Smooth muscle cell (in vitro differentiated cells): ENCODE data around the gene LLPH. TPM values are rescaled to one million over a fixed set of nuclear protein-coding genes. Genes with fewer than 3 reads are reported as not detected.
A peak's percentile ranks its signal among the peaks of the same experiment; 100 is the strongest.

Experiments
- DNase-seq: peaks from one replicate; lab custom pipeline; 2025; ENCODE audit not compliant: unreplicated experiment; lab: John Stamatoyannopoulos, UW
- H2AFZ ChIP-seq: fragments of 200-600 bp; sonication (generic); 2 replicates; pipeline ENCODE4 v1.6.0; 2016; ENCODE audit warnings: antibody characterized with exemption, low read depth, mild to moderate bottlenecking
- H3F3A ChIP-seq: fragments of 200-600 bp; sonication (generic); 2 replicates; pipeline ENCODE4 v1.6.0; 2017; ENCODE audit warnings: antibody characterized with exemption, low read depth
- H3K27ac ChIP-seq: fragments of 200-600 bp; sonication (generic); 2 replicates; pipeline ENCODE4 v1.5.1; 2016; ENCODE audit warnings: low read depth, mild to moderate bottlenecking
- H3K27me3 ChIP-seq: fragments of 200-600 bp; sonication (generic); 2 replicates; pipeline ENCODE4 v1.6.1; 2016; ENCODE audit warnings: low read depth, mild to moderate bottlenecking
- H3K36me3 ChIP-seq: fragments of 200-600 bp; sonication (generic); 2 replicates; pipeline ENCODE4 v1.5.1; 2016; ENCODE audit warnings: low read depth
- H3K4me1 ChIP-seq: fragments of 200-600 bp; sonication (generic); 2 replicates; pipeline ENCODE4 v1.5.1; 2016; ENCODE audit warnings: low read depth
- H3K4me2 ChIP-seq: fragments of 200-600 bp; sonication (generic); 2 replicates; pipeline ENCODE4 v1.6.0; 2016; ENCODE audit warnings: mild to moderate bottlenecking
- H3K4me3 ChIP-seq: fragments of 200-600 bp; sonication (generic); 2 replicates; pipeline ENCODE4 v1.5.1; 2016; ENCODE audit warnings: mild to moderate bottlenecking
- H3K79me2 ChIP-seq: fragments of 200-600 bp; sonication (generic); 2 replicates; pipeline ENCODE4 v1.6.0; 2016; ENCODE audit warnings: low read depth, mild to moderate bottlenecking
- H3K9ac ChIP-seq: fragments of 200-600 bp; sonication (generic); 2 replicates; pipeline ENCODE4 v1.6.0; 2016; ENCODE audit warnings: low read depth
- H3K9me3 ChIP-seq: fragments of 200-600 bp; sonication (generic); replicated peaks from 2 replicates; pipeline ENCODE4 v1.5.1; 2016; ENCODE audit warnings: low read depth
- H4K20me1 ChIP-seq: fragments of 200-600 bp; sonication (generic); 2 replicates; pipeline ENCODE4 v1.6.0; 2016; ENCODE audit warnings: low read depth
- WGBS: methylation state at CpG from one replicate; pipeline ENCODE4 v1.1.7; 2016; ENCODE audit warnings: low lambda C conversion rate; 5-methylcytosine and 5-hydroxymethylcytosine counted together
- polyA plus RNA-seq: library from polyadenylated mRNA; unstranded; fragments of >200 nt; fragmentation: Nextera tagmentation; extraction: Ambion mirVana; gene quantifications from 2 replicates; pipeline ENCODE4 v1.2.1, GENCODE V29; 2016
- total RNA-seq: library from RNA; depleted of rRNA; stranded (reverse); fragments of >200 nt; gene quantifications from 2 replicates; pipeline ENCODE4 v1.2.3, GENCODE V29; 2014
- TF ChIP-seq, protein P1 (sequence below): fragments of 200-600 bp; sonication (generic); IDR thresholded peaks from 2 replicates; pipeline ENCODE4 v1.5.1; 2017; ENCODE audit warnings: borderline replicate concordance, mild to moderate bottlenecking, antibody characterized with exemption; ENCODE audit not compliant: insufficient read depth, poor library complexity, severe bottlenecking

Gene LLPH
- total and polyA plus RNA-seq, 2 experiments from 2014 or later = 9.2 to 33.1 TPM

DNA sequence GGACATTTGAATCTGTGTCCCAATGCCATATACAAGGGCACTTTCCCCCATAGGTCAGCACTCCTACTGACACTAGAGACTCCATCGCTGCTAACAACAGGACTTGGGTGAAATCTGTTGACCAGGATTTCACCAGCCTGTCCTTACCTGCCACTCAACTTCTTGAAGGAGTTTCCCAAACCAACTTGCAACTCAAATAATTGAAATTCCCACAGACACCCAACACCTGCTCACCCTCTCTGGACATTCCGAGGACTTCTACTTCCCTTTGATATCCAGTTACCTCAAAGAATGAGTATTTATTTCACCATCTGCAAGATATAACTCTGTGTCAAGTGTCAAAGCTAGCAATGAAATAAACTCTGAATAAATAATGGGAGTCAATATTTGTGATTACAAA, 44.6 kb downstream of the LLPH start:
- Histone ChIP-seq H3K9me3 (no peaks in the 10 kb centered on the region), H3K4me1 (peaks cover 3% of the 10 kb centered on the region), H3K27me3 (no peaks in the 10 kb centered on the region), H3K27ac (peak overlapping the region; percentile 41), H3F3A (peaks cover 6% of the 10 kb centered on the region), H4K20me1 (no peaks in the 10 kb centered on the region), H3K4me2 (peak overlapping the region; percentile 79), H3K9ac (no peak overlapping the region), H3K79me2 (no peaks in the 10 kb centered on the region), H3K4me3 (no peak overlapping the region), H3K36me3 (no peaks in the 10 kb centered on the region), H2AFZ (peak overlapping the region; percentile 59)
- WGBS = 97% methylated on average over 2 of the region's 2 CpGs
- no peak for DNase-seq
- TF ChIP-seq, protein P1, sequence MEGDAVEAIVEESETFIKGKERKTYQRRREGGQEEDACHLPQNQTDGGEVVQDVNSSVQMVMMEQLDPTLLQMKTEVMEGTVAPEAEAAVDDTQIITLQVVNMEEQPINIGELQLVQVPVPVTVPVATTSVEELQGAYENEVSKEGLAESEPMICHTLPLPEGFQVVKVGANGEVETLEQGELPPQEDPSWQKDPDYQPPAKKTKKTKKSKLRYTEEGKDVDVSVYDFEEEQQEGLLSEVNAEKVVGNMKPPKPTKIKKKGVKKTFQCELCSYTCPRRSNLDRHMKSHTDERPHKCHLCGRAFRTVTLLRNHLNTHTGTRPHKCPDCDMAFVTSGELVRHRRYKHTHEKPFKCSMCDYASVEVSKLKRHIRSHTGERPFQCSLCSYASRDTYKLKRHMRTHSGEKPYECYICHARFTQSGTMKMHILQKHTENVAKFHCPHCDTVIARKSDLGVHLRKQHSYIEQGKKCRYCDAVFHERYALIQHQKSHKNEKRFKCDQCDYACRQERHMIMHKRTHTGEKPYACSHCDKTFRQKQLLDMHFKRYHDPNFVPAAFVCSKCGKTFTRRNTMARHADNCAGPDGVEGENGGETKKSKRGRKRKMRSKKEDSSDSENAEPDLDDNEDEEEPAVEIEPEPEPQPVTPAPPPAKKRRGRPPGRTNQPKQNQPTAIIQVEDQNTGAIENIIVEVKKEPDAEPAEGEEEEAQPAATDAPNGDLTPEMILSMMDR = no peak

DNA sequence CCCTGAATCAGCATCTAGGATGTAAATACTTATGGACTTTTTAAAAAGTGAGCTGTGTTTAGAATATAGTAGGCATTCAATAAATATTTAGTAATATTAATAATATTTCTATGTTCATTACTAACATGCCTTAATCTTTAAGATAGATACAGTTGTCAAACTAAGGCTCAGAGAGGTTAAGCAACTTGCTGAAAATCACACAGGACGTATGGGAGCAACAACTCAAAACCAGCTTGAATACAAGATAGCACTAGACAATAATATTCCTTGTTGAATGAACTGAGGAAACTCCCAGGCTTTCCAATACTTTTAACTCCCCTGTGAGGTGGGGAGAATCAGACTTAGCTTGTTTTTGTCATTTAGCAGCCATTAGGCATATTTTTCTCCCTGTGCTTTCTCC, 45.3 kb downstream of the LLPH start:
- H3F3A ChIP-seq = peaks cover 6% of the 10 kb centered on the region
- peaks cover 3% of the 10 kb centered on the region for H3K4me1 ChIP-seq
- H3K4me3 ChIP-seq = no peak overlapping the region
- no peaks in the 10 kb centered on the region for H3K79me2 ChIP-seq
- H3K27me3 ChIP-seq = no peaks in the 10 kb centered on the region
- no peaks in the 10 kb centered on the region for H4K20me1 ChIP-seq
- WGBS = 95% methylated on average over 1 of the region's 1 CpG
- H3K9me3 ChIP-seq = no peaks in the 10 kb centered on the region
- no peak overlapping the region for H3K9ac ChIP-seq
- TF ChIP-seq, protein P1 = no peak
- H3K4me2 ChIP-seq = no peak overlapping the region
- DNase-seq = no peak
- H2AFZ ChIP-seq = no peak overlapping the region
- no peak overlapping the region for H3K27ac ChIP-seq
- no peaks in the 10 kb centered on the region for H3K36me3 ChIP-seq

DNA sequence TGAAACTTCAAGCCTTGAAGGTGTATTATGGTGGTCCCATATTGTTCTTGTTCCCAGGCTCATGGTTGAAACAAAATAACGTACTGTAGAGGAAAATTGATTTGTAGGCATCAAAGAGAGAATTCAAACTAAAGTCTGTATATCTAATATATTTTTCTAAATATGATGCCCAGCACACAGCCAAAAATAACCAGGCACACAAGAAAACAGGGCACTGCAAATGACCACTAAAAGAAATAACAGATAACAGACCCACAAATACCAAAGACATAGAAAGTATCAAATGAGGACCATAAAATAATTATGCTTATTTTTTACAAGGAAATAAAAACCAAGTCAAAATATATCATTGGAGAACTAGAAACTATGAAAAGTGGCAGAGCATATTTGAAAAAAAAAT, 46.8 kb downstream of the LLPH start:
- no peak for DNase-seq
- Histone ChIP-seq H3K27ac (no peak overlapping the region), H3K4me1 (peaks cover 3% of the 10 kb centered on the region), H2AFZ (no peak overlapping the region), H3K9me3 (no peaks in the 10 kb centered on the region), H3K27me3 (no peaks in the 10 kb centered on the region), H3K36me3 (no peaks in the 10 kb centered on the region), H3K4me2 (no peak overlapping the region), H3K4me3 (no peak overlapping the region), H3K79me2 (no peaks in the 10 kb centered on the region), H3K9ac (no peak overlapping the region), H4K20me1 (no peaks in the 10 kb centered on the region), H3F3A (peaks cover 6% of the 10 kb centered on the region)
- TF ChIP-seq, protein P1 = no peak
- WGBS = 80% methylated on average over 1 of the region's 1 CpG

DNA sequence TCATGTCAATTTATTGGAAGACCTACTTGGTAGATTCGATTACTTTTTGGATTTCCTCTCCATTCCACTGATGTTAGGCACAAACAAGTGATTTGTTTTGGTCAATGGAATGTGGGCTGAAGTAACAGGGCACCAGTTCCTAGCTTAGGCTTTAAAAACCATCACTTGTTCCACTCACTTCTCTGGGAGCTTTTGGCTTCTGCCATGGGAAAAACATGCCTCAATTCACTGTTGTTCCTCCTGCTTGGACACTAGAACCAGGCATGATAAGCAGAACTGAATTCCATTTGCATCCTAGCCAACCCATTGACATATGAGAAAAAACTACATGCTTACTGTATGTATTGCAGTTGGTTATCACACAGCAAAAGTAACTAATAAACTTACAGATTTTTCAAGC, 47.8 kb downstream of the LLPH start:
- TF ChIP-seq, protein P1 = no peak
- peaks cover 6% of the 10 kb centered on the region for H3F3A ChIP-seq
- H3K4me2 ChIP-seq = no peak overlapping the region
- H3K27ac ChIP-seq = no peak overlapping the region
- H3K4me3 ChIP-seq = no peak overlapping the region
- no peaks in the 10 kb centered on the region for H4K20me1 ChIP-seq
- peaks cover 3% of the 10 kb centered on the region for H3K4me1 ChIP-seq
- no peak for DNase-seq
- H3K27me3 ChIP-seq = no peaks in the 10 kb centered on the region
- H3K9ac ChIP-seq = no peak overlapping the region
- H2AFZ ChIP-seq = no peak overlapping the region
- no peaks in the 10 kb centered on the region for H3K79me2 ChIP-seq
- 97% methylated on average over 1 of the region's 1 CpG for WGBS
- H3K9me3 ChIP-seq = no peaks in the 10 kb centered on the region
- H3K36me3 ChIP-seq = no peaks in the 10 kb centered on the region
